ENCODE results near the gene GNL3. TPM values are rescaled to one million over a fixed set of nuclear protein-coding genes. Genes with fewer than 3 reads are reported as not detected.
"Not testable (repeated sequence)": the region's sequence is repeated elsewhere in the genome, so short reads cannot be mapped to it uniquely, and the experiment has no call there.

The GNL3 gene
- total RNA-seq, 1 donor from 2014 or later, result 174 TPM

DNA sequence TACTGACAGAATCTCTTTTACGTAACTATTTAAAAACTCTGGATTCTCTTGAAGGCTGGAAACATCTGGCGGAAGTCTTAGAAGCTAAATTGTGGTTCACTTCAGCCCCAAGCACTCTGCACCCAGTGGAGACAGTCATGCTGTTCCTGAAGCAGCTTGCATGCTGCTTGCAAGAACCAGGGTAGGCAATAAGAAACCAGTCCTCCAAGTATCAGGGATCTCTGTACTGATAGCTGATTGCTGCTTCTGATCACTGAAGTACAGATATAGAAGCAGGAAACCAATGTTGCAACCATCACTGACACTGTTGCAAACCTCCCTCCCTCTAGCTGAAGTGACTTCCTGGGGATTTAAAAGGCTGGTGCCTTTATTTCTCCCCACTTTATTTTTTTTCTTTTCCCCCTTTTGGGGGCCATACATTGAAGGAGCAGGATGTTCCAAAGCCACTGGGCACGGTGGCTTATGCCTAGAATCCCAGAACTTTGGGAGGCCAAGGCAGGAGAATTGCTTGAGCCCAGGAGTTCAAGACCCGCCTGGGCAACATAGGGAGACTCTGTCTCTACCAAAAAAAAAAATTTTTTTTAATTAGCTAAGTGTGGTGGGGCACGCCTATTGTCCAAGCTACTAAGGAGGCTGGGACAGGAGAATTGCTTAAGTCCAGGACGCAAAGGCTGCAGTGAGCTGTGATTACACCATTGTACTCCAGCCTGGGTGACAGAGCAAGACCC lies 35.3 kb downstream of the GNL3 start:
- DNase-seq (ENCODE audit: low spot score), result no peak

- DNase-seq (ENCODE audit: low spot score), result no peak
Measured at GRCh38 chr3:52721730-52722008, 35.8 kb downstream of the GNL3 start.

GRCh38 chr3:52722491-52722890 lies 36.7 kb downstream of the GNL3 start:
- DNase-seq (ENCODE audit: low spot score), result no peak

GRCh38 chr3:52723935-52724334 lies 38.1 kb downstream of the GNL3 start:
- no peak for DNase-seq (ENCODE audit: low spot score)

GRCh38 chr3:52724511-52724910 lies 38.7 kb downstream of the GNL3 start:
- DNase-seq (ENCODE audit: low spot score), result no peak

DNA sequence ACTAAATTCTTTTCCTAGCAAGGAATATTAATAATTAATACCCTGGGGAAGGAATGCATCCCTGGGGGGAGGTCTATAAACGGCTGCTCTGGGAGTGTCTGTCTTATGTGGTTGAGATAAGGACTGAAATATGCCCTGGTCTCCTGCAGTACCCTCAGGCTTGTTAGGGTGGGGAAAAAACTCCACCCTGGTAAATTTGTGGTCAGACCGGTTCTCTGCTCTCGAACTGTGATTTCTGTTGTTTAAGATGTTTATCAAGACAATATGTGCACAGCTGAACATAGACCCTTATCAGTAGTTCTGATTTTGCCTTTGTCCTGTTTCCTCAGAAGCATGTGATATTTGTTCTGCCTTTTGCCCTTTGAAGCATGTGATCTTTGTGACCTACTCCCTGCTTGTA lies 42.9 kb downstream of the GNL3 start:
- not testable (repeated sequence) for DNase-seq (ENCODE audit: low spot score)

GRCh38 chr3:52730681-52731080 lies 44.8 kb downstream of the GNL3 start:
- no peak for DNase-seq (ENCODE audit: low spot score)

- DNase-seq (ENCODE audit: low spot score), result no peak
Measured at GRCh38 chr3:52731590-52731989, 45.8 kb downstream of the GNL3 start.

- DNase-seq (ENCODE audit: low spot score), result no peak
Measured at GRCh38 chr3:52733256-52733891, 47.5 kb downstream of the GNL3 start.

DNA sequence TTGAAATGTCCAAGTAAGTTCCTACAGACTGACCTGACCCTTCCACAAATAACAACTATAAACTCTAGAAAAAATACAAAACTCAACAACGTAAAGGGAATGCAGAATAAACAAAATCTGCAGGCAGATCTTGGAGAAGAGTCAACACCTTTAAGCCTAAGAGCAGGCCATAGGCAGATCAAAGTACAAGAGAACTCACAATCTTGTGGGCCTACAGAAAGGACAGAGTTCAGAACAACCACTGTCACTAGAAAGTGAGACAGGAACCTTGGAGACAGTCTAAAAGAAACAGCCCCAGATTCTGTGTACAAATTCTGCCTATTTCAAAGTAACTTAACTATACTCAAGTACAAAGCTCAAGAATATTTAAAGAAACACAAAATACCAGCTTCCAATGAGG lies 53.9 kb downstream of the GNL3 start:
- DNase-seq (ENCODE audit: low spot score), result no peak

GRCh38 chr3:52742418-52743041 lies 56.7 kb downstream of the GNL3 start:
- no peak for DNase-seq (ENCODE audit: low spot score)

DNA sequence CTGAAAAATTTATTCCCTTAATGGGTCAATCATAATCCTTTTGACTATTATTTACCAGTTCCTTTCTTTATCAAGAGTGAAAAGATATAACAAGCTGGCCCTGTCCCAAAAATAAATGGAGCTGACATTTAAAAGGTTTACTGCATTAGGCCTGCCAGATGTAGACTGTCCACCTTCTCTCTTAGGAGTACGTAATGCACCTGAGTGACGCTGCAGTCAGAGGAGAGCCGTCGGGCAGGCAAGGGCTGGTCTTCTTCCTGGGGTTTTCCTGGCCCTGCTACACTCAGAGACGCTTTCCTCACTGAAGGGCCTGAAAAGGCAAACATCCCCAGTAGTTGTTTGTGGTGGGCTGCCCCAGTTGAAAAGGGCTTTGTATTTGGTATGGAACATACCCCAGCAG lies 57.3 kb downstream of the GNL3 start:
- no peak for DNase-seq (ENCODE audit: low spot score)

GRCh38 chr3:52743721-52744120 lies 57.9 kb downstream of the GNL3 start:
- DNase-seq (ENCODE audit: low spot score), result no peak

Other genes starting within 250 kb of the GNL3 start
- gene SEMA3G, start 240.9 kb upstream of the GNL3 start, total RNA-seq, result 7.5 TPM
- gene TNNC1, start 232.0 kb upstream of the GNL3 start, total RNA-seq, result 9.4 TPM
- 140 TPM for gene NISCH, start 230.4 kb upstream of the GNL3 start, total RNA-seq
- gene STAB1, start 190.7 kb upstream of the GNL3 start, total RNA-seq, result 191 TPM
- 54.9 TPM for gene NT5DC2, start 152.2 kb upstream of the GNL3 start, total RNA-seq
- gene UQCC5, start 149.4 kb upstream of the GNL3 start, total RNA-seq, result 27.2 TPM
- gene PBRM1, start 119 bp upstream of the GNL3 start, total RNA-seq, result 82.3 TPM
- gene GLT8D1, start 19.8 kb downstream of the GNL3 start, total RNA-seq, result 52.3 TPM
- gene SPCS1, start 20.1 kb downstream of the GNL3 start, total RNA-seq, result 125 TPM
- gene NEK4, start 84.9 kb downstream of the GNL3 start, total RNA-seq, result 36.3 TPM
- gene ITIH1, start 91.6 kb downstream of the GNL3 start, total RNA-seq, result not detected
- gene ITIH3, start 108.8 kb downstream of the GNL3 start, total RNA-seq, result 4.6 TPM
- 37.1 TPM for gene ITIH4, start 144.6 kb downstream of the GNL3 start, total RNA-seq
- gene MUSTN1, start 149.0 kb downstream of the GNL3 start, total RNA-seq, result 15.9 TPM
- 35.7 TPM for gene STIMATE, start 211.5 kb downstream of the GNL3 start, total RNA-seq

Data from ureter (tissue), 1 donor.